GM12872 (cell line): Measurements from ENCODE around the gene LSAMP.

Experiments used
- TF ChIP-seq, protein P1 (sequence below): IDR thresholded peaks from 3 replicates; pipeline ENCODE4 v1.5.1; 2011; ENCODE audit warnings: low read depth, mild to moderate bottlenecking, low read length, moderate library complexity; ENCODE audit not compliant: insufficient read depth

The LSAMP gene

DNA sequence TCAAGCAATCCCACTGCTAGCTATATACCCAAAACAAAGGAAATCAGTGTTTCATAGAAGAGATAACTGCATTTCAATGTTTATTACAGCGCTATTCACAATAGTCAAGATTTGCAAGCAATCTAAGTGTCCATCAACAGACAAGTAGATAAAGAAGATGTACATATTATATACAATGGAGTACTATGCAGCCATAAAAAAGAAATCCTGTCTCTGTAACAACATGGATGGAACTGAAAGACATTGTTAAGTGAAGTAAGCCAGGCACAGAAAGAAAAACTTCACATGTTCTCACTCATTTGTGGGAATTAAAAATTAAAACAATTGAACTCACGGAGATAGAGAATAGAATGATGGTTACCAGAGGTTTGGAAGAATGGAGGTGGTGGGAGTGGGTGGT, 89.2 kb downstream of the LSAMP start:
- TF ChIP-seq, protein P1, sequence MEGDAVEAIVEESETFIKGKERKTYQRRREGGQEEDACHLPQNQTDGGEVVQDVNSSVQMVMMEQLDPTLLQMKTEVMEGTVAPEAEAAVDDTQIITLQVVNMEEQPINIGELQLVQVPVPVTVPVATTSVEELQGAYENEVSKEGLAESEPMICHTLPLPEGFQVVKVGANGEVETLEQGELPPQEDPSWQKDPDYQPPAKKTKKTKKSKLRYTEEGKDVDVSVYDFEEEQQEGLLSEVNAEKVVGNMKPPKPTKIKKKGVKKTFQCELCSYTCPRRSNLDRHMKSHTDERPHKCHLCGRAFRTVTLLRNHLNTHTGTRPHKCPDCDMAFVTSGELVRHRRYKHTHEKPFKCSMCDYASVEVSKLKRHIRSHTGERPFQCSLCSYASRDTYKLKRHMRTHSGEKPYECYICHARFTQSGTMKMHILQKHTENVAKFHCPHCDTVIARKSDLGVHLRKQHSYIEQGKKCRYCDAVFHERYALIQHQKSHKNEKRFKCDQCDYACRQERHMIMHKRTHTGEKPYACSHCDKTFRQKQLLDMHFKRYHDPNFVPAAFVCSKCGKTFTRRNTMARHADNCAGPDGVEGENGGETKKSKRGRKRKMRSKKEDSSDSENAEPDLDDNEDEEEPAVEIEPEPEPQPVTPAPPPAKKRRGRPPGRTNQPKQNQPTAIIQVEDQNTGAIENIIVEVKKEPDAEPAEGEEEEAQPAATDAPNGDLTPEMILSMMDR = no peak

DNA sequence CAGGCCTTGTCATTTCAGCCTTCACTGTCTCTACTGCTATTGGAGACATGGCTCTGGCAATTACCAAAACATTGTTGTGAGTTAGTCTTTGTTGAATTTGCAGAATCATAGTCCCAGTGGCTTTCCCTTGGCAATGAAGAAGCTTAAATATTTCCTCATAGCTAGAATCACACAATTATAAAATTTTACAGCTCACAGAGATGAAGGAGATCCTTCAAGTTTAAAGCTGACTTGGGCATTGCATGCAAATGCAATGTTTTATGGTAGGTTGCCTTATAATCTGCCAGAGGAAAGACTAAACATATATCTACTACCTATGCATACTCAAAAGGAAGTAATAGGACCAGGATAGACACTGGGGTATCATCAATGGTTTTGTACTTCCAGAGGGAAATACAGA, 90.9 kb downstream of the LSAMP start:
- TF ChIP-seq, protein P1 = no peak

DNA sequence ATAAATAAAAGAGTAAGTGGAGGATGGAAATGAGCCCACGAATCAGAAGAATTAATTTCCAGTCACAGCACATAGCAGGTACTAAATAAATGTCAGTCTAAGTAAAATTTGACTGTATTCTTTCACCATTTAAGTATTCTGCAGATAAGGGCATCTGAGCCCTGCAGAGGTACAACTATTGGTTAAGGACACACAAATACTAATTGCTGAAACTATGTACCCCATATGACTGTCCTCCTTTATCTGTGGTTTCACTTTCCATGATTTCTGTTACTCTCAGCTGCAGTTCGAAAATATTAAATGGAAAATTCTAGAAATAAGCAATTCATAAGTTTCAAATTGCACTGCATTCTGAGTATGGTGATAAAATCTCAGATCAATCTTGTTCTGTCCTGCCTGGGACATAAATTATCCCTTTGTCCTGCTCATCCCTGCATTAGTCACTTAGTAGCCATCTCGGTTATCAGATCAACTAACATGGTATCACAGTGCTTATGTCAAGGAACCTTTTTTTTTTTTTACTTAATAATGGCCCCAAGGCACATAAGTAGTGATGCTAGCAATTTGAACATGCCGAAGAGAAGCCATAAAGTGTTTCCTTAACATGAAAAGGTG, 95.1 kb downstream of the LSAMP start:
- TF ChIP-seq, protein P1 = no peak

DNA sequence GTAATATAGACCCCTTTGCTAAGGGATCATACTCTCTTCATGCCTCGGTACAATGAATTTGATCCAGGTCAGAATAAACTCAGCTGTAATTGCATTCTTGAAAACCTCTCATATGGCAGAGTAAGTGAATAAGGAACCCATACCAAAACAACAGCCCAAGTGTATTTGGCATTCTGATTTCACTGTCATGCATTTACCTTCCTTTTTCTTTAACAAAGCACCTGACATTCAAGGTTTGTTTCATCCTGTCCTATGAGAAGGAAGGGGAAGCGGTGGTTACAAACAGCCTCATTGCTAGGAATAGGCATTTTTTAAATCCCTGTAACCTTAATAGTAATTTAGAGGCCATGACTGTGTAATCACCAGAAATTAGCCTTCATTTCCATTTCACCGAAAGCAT, 97.1 kb downstream of the LSAMP start:
- TF ChIP-seq, protein P1 = no peak

GRCh38 chr3:116342499-116342898, 102.8 kb downstream of the LSAMP start:
- TF ChIP-seq, protein P1 = no peak

GRCh38 chr3:116341899-116342298, 103.4 kb downstream of the LSAMP start:
- TF ChIP-seq, protein P1 = no peak

DNA sequence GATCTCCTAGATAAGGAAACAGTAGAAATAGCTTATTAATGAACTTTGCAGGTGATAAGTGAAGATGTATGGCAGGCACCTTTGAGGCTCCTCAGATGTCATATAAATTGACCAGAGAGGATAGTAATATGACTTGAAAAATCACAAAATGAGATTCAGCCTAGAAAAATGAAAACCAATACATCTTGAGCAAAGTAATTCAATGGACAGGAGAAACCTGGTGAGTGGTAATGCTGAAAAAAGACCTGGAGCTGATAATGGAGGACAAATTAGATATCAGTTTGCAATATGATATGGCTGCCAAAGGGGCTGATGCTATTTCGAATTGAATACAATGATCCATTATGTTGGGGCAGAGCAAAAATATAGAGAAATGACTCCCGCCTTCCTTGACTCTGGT, 103.9 kb downstream of the LSAMP start:
- TF ChIP-seq, protein P1 = no peak
